PC-9 (cell line): Measurements from ENCODE around the gene MCF2L. TPM values are rescaled to one million over a fixed set of nuclear protein-coding genes. Genes with fewer than 3 reads are reported as not detected.

ENCODE experiments used
- BruUV-seq: library from RNA; stranded (reverse); fragments of 400-500 nt; replicated peaks from 2 replicates; lab custom pipeline; 2021; lab: Mats Ljungman, UMichigan
- CTCF ChIA-PET: fragments of 300-600 bp; sonication (Branson Sonifier 250); formaldehyde crosslinking; loops from one replicate; lab custom pipeline; 2022; ENCODE audit warnings: antibody characterized with exemption; lab: Charles Lee
- POLR2A ChIA-PET: fragments of 300-600 bp; sonication (Branson Sonifier 250); formaldehyde crosslinking; loops from one replicate; lab custom pipeline; 2022; ENCODE audit warnings: antibody characterized with exemption; ENCODE audit not compliant: unreplicated experiment; lab: Charles Lee
- DNase-seq, 2 experiments: peaks; one replicate each; pipeline versions ENCODE4 v3.0.0 to v3.0.0-alpha.2; 2015 to 2022; ENCODE audit warnings: mixed read lengths in 1 of 2
- H2AFZ ChIP-seq: fragments of 200-600 bp; sonication (generic); 2 replicates; pipeline ENCODE4 v1.8.1; 2017; ENCODE audit warnings: antibody characterized with exemption
- H3F3A ChIP-seq: fragments of 200-600 bp; sonication (generic); 2 replicates; pipeline ENCODE4 v1.8.1; 2017; ENCODE audit warnings: antibody characterized with exemption, mild to moderate bottlenecking, low read depth; ENCODE audit not compliant: insufficient read depth
- H3K27ac ChIP-seq: fragments of 200-600 bp; sonication (generic); 2 replicates; pipeline ENCODE4 v1.6.1; 2016; ENCODE audit warnings: mixed run types
- H3K27me3 ChIP-seq: fragments of 200-600 bp; sonication (generic); 2 replicates; pipeline ENCODE4 v1.6.1; 2016; ENCODE audit warnings: low read depth, mixed run types; ENCODE audit not compliant: insufficient read depth
- H3K36me3 ChIP-seq: fragments of 200-600 bp; sonication (generic); 2 replicates; pipeline ENCODE4 v1.6.1; 2016; ENCODE audit warnings: low read depth, mixed run types
- H3K4me1 ChIP-seq: fragments of 200-600 bp; sonication (generic); replicated peaks from 2 replicates; pipeline ENCODE4 v1.6.1; 2016; ENCODE audit warnings: mixed run types; ENCODE audit not compliant: insufficient read depth
- H3K4me2 ChIP-seq: fragments of 200-600 bp; sonication (generic); 2 replicates; pipeline ENCODE4 v1.6.1; 2017; ENCODE audit warnings: mixed run types
- H3K4me3 ChIP-seq: fragments of 200-600 bp; sonication (generic); 2 replicates; pipeline ENCODE4 v1.6.1; 2016; ENCODE audit warnings: mixed run types
- H3K79me2 ChIP-seq: fragments of 200-600 bp; sonication (generic); 2 replicates; pipeline ENCODE4 v1.6.1; 2017; ENCODE audit warnings: low read depth, mixed run types
- H3K9me2 ChIP-seq: fragments of 200-600 bp; sonication (generic); 2 replicates; pipeline ENCODE4 v1.8.1; 2017; ENCODE audit warnings: mild to moderate bottlenecking; ENCODE audit not compliant: insufficient read depth
- H3K9me3 ChIP-seq: fragments of 200-600 bp; sonication (generic); 2 replicates; pipeline ENCODE4 v1.8.1; 2016; ENCODE audit warnings: low read depth; ENCODE audit not compliant: insufficient read depth
- H4K20me1 ChIP-seq: fragments of 200-600 bp; sonication (generic); 2 replicates; pipeline ENCODE4 v1.8.1; 2017; ENCODE audit not compliant: insufficient read depth
- EZH2 ChIP-seq: fragments of 200-600 bp; sonication (generic); IDR thresholded peaks from 2 replicates; pipeline ENCODE4 v1.8.0; 2017; ENCODE audit warnings: antibody characterized with exemption, low read depth
- intact Hi-C: fragments of 100-400 bp; cut with micrococcal nuclease; formaldehyde crosslinking; loops from one replicate; pipeline ENCODE4 v1.10.0; 2022; ENCODE audit not compliant: unreplicated experiment
- total RNA-seq: library from RNA; stranded (reverse); gene quantifications from 2 replicates; pipeline ENCODE4 v1.2.3, GENCODE V29; 2021
- TF ChIP-seq, protein P1 (sequence below): fragments of 200-600 bp; sonication (generic); conservative IDR thresholded peaks from 2 replicates; pipeline ENCODE4 v1.6.1; 2017; ENCODE audit warnings: mixed run types, antibody characterized with exemption, mild to moderate bottlenecking, moderate library complexity

Gene MCF2L
- total RNA-seq, 1 experiment from 2014 or later = 28.2 TPM

DNA sequence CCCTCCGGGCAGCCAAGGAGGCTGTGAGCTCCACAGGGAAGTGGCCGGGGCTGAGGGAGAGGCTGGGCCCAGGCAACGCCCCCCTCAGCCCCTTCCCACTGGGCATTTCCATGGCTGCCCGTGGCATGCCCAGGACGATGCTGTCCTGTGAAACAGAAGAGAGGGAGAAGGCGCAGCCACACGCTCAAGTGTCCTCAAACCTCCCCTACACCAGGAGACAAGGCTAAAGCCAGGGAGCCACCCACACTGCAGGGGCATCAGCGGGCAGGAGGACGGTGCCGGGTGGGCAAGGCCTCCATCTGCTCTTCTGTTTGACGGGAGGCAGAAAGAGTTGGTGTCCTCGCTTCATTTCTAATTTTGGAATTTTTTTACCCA lies 175.2 kb downstream of the MCF2L start:
- no peak overlapping the region for H3K4me2 ChIP-seq
- TF ChIP-seq EZH2 = no peak
- TF ChIP-seq, protein P1, sequence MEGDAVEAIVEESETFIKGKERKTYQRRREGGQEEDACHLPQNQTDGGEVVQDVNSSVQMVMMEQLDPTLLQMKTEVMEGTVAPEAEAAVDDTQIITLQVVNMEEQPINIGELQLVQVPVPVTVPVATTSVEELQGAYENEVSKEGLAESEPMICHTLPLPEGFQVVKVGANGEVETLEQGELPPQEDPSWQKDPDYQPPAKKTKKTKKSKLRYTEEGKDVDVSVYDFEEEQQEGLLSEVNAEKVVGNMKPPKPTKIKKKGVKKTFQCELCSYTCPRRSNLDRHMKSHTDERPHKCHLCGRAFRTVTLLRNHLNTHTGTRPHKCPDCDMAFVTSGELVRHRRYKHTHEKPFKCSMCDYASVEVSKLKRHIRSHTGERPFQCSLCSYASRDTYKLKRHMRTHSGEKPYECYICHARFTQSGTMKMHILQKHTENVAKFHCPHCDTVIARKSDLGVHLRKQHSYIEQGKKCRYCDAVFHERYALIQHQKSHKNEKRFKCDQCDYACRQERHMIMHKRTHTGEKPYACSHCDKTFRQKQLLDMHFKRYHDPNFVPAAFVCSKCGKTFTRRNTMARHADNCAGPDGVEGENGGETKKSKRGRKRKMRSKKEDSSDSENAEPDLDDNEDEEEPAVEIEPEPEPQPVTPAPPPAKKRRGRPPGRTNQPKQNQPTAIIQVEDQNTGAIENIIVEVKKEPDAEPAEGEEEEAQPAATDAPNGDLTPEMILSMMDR = no peak
- CTCF ChIA-PET = no interaction called here

DNA sequence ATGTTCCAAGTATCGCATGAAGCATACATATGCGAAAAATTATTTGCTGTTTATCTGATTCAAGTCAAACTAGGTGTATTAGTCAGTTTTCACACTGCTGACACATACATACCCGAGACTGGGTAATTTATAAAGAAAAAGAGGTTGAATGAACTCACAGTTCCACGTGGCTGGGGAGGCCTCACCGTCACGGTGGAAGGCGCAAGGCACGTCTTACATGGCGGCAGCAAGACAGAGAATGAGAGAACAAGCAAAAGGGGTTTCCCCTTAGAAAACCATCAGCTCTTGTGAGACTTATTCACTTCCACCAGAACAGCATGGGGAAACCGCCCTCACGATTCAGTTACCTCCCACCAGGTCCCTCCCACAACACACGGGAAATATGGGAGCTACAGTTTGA lies 176.5 kb downstream of the MCF2L start:
- H3K4me3 ChIP-seq = no peak overlapping the region
- ChIA-PET CTCF (no interaction called here), POLR2A (no interaction called here)
- no peak overlapping the region for H2AFZ ChIP-seq
- no peak overlapping the region for H3K27ac ChIP-seq
- H3K9me2 ChIP-seq = no peaks in the 10 kb centered on the region
- H3K36me3 ChIP-seq = no peaks in the 10 kb centered on the region
- no peaks in the 10 kb centered on the region for H3K4me1 ChIP-seq
- H4K20me1 ChIP-seq = no peaks in the 10 kb centered on the region
- no peak for TF ChIP-seq EZH2
- TF ChIP-seq, protein P1 = no peak
- no peaks in the 10 kb centered on the region for H3K79me2 ChIP-seq
- no peak for DNase-seq
- BruUV-seq = no TSS peak
- no peak overlapping the region for H3K4me2 ChIP-seq
- H3K27me3 ChIP-seq = peaks cover 66% of the 10 kb centered on the region
- H3F3A ChIP-seq = no peaks in the 10 kb centered on the region
- intact Hi-C loops = no loop called here
- no peaks in the 10 kb centered on the region for H3K9me3 ChIP-seq

More for the DNA sequence above, 175.2 kb downstream of the MCF2L start:
- Histone ChIP-seq H3F3A (no peaks in the 10 kb centered on the region), H3K36me3 (no peaks in the 10 kb centered on the region), H3K9me2 (no peaks in the 10 kb centered on the region), H3K4me3 (no peak overlapping the region), H3K27ac (no peak overlapping the region), H3K9me3 (no peaks in the 10 kb centered on the region), H3K79me2 (no peaks in the 10 kb centered on the region), H3K4me1 (no peaks in the 10 kb centered on the region), H3K27me3 (peaks cover 70% of the 10 kb centered on the region), H2AFZ (no peak overlapping the region), H4K20me1 (no peaks in the 10 kb centered on the region)
- intact Hi-C loops = no loop called here
- DNase-seq = no peak
- POLR2A ChIA-PET = no interaction called here
- no TSS peak for BruUV-seq

DNA sequence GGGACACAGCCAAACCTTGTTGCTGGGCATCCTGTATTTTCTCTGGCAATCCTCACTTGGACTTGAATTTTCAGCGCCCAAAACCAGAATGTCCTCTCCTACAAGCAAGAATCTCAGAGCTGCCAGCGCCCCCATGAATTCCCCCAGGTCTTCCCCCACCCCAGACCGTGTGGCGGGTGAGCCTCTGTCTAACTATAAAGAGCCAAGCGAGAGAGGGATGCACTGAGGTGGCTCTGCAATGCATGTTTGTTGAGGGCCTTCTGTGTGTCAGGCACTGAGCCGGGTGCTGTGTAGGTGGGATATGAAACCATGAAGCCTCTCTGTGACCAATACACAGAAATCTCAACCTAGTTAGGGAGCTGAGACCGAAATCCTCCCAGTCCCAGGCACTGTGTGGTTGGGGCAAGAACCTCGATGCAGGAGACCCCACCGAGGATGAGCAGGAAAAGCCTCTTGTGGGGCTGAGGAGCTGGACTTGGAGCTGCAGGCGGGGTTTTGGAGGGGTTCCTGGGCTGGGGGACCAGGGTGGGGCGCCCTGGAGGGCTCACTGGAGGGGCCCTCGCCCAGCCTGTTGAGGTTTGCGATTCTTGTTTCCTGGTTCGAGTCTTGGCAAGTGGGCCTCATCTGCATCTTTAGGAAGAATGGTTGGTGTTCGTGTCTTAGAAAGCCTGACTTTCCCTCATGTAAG lies 177.0 kb downstream of the MCF2L start:
- POLR2A ChIA-PET = no interaction called here
- no peaks in the 10 kb centered on the region for H3K9me3 ChIP-seq
- no peak for DNase-seq
- no peak overlapping the region for H2AFZ ChIP-seq
- no peaks in the 10 kb centered on the region for H3K9me2 ChIP-seq
- no peaks in the 10 kb centered on the region for H3K36me3 ChIP-seq
- H3K27me3 ChIP-seq = peaks cover 66% of the 10 kb centered on the region
- no peak overlapping the region for H3K4me3 ChIP-seq
- BruUV-seq = no TSS peak
- no peaks in the 10 kb centered on the region for H3K79me2 ChIP-seq
- CTCF ChIA-PET = no interaction called here
- H3K4me1 ChIP-seq = no peaks in the 10 kb centered on the region
- H3F3A ChIP-seq = no peaks in the 10 kb centered on the region
- TF ChIP-seq, protein P1 = no peak
- no peak for TF ChIP-seq EZH2
- intact Hi-C loops = no loop called here
- H3K4me2 ChIP-seq = no peak overlapping the region
- H3K27ac ChIP-seq = no peak overlapping the region
- no peaks in the 10 kb centered on the region for H4K20me1 ChIP-seq
